Measurements from ENCODE around the gene ARCN1.

- TF ChIP-seq LEF1 (IDR thresholded peaks at IDR 0.05; ENCODE audit: borderline replicate concordance) (no peak), NFRKB (IDR thresholded peaks at IDR 0.05) (no peak), L3MBTL2 (conservative IDR thresholded peaks at IDR 0.05) (no peak), HDGF (IDR thresholded peaks at IDR 0.05; ENCODE audit: borderline replicate concordance) (no peak), PKNOX1 (IDR thresholded peaks at IDR 0.05) (no peak), FOXM1 (IDR thresholded peaks at IDR 0.05; ENCODE audit: borderline replicate concordance) (no peak), SP1 (IDR thresholded peaks at IDR 0.05) (no peak), BHLHE40 (IDR thresholded peaks at IDR 0.05; ENCODE audit: borderline replicate concordance) (no peak), ARNT (IDR thresholded peaks at IDR 0.05) (no peak), ELF4 (IDR thresholded peaks at IDR 0.05) (no peak)
Observed at GRCh38 chr11:118628031-118628430, 55.8 kb downstream of the ARCN1 start.
